ENCODE measurements around the gene PTCSC3. TPM values are rescaled to one million over a fixed set of nuclear protein-coding genes. Genes with fewer than 3 reads are reported as not detected.
"Not testable (repeated sequence)": the region's sequence is repeated elsewhere in the genome, so short reads cannot be mapped to it uniquely, and the experiment has no call there.

The PTCSC3 gene
- total RNA-seq, 2 experiments from 2014 or later = not detected

DNA sequence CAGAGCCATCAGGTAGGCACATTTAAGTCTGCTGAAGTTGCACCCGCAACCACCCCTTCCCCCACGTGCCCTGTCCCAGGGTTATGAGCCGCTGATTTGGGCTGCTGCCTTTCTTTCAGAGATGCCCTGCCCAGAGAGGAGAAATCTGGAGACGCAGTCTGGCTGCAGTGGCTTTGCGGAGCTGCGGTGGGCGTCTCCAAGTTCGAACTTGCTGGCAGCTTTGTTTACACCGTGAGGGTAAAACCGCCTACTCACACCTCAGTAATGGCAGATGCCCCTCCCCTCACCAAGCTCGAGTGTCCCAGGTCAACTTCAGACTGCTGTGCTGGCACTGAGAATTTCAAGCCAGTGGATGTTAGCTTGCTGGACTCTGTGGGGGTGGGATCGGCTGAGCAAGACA, 14.7 kb downstream of the PTCSC3 start:
- Mint-ChIP-seq H3K36me3 (ENCODE audit: low read depth) (no peaks in the 10 kb centered on the region), H3K27me3 (peaks cover 3% of the 10 kb centered on the region), H3K9me3 (no peaks in the 10 kb centered on the region), H3K4me3 (no peak overlapping the region), H3K27ac (no peak overlapping the region), H3K4me1 (no peaks in the 10 kb centered on the region)
- DNase-seq = no peak
- POLR2A ChIA-PET = no interaction called here
- CTCF ChIA-PET = no interaction called here

- Mint-ChIP-seq H3K27ac (no peak overlapping the region), H3K36me3 (ENCODE audit: low read depth) (no peaks in the 10 kb centered on the region), H3K27me3 (no peaks in the 10 kb centered on the region), H3K9me3 (no peaks in the 10 kb centered on the region), H3K4me3 (no peak overlapping the region), H3K4me1 (no peaks in the 10 kb centered on the region)
- POLR2A ChIA-PET = no interaction called here
- no peak for DNase-seq
- CTCF ChIA-PET = no interaction called here
Measured at GRCh38 chr14:36151335-36151734, 25.2 kb downstream of the PTCSC3 start.

- CTCF ChIA-PET = no interaction called here
- POLR2A ChIA-PET = no interaction called here
- Mint-ChIP-seq H3K4me3 (no peak overlapping the region), H3K9me3 (no peaks in the 10 kb centered on the region), H3K27me3 (no peaks in the 10 kb centered on the region), H3K36me3 (ENCODE audit: low read depth) (no peaks in the 10 kb centered on the region), H3K27ac (no peak overlapping the region), H3K4me1 (no peaks in the 10 kb centered on the region)
- DNase-seq = no peak
Measured at GRCh38 chr14:36134038-36134437, 42.5 kb downstream of the PTCSC3 start.

- POLR2A ChIA-PET = no interaction called here
- H3K27me3 Mint-ChIP-seq = peaks cover 1% of the 10 kb centered on the region
- H3K27ac Mint-ChIP-seq = no peak overlapping the region
- CTCF ChIA-PET = no interaction called here
- H3K36me3 Mint-ChIP-seq (ENCODE audit: low read depth) = no peaks in the 10 kb centered on the region
- no peak for DNase-seq
- no peak overlapping the region for H3K4me3 Mint-ChIP-seq
- H3K4me1 Mint-ChIP-seq = no peaks in the 10 kb centered on the region
- H3K9me3 Mint-ChIP-seq = no peaks in the 10 kb centered on the region
Measured at GRCh38 chr14:36132826-36133225, 43.7 kb downstream of the PTCSC3 start.

DNA sequence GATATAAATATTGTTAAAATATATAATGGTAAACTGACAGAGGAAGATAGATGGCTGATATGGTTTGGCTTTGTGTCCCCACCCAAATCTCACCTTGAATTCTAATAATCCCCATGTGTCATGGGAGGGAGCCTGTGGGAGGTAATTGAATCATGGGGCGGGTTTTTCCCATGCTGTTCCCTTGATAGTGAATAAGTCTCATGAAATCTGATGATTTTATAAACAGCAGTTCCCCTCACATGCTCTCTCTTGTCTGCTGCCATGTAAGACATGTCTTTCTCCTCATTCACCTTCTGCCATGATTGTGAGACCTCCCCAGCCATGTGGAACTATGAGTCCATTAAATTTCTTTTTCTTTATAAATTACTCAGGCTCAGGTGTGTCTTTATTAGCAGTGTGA, 46.3 kb downstream of the PTCSC3 start:
- CTCF ChIA-PET = no interaction called here
- no peak for DNase-seq
- H3K4me1 Mint-ChIP-seq = no peaks in the 10 kb centered on the region

DNA sequence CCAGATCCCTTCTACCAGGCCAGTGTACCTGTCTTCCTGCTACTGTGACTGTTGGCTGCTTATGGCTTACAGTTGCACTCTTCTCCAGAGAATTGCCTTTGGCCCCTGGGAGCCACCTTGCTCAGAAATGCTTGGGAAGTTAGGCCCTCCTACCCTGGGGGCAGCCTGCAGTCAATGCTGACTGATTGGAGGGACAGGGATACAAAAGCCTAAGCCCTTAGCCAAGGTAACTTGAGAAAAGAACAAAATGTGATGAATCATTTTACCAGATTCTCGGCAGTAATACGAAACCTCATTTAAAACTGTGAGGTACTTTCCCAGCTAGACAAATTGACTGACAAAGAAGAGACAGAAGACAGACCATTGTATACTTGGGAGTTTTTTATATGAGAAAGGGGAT, 47.3 kb downstream of the PTCSC3 start:
- Mint-ChIP-seq H3K4me3 (no peak overlapping the region), H3K27ac (no peak overlapping the region), H3K9me3 (no peaks in the 10 kb centered on the region), H3K27me3 (peaks cover 4% of the 10 kb centered on the region), H3K36me3 (ENCODE audit: low read depth) (no peaks in the 10 kb centered on the region), H3K4me1 (no peaks in the 10 kb centered on the region)
- ChIA-PET CTCF (no interaction called here), POLR2A (no interaction called here)
- DNase-seq = no peak

More for the DNA sequence above, 46.3 kb downstream of the PTCSC3 start:
- POLR2A ChIA-PET = no interaction called here
- peaks cover 4% of the 10 kb centered on the region for H3K27me3 Mint-ChIP-seq
- no peaks in the 10 kb centered on the region for H3K36me3 Mint-ChIP-seq (ENCODE audit: low read depth)
- H3K27ac Mint-ChIP-seq = no peak overlapping the region
- no peaks in the 10 kb centered on the region for H3K9me3 Mint-ChIP-seq
- no peak overlapping the region for H3K4me3 Mint-ChIP-seq

DNA sequence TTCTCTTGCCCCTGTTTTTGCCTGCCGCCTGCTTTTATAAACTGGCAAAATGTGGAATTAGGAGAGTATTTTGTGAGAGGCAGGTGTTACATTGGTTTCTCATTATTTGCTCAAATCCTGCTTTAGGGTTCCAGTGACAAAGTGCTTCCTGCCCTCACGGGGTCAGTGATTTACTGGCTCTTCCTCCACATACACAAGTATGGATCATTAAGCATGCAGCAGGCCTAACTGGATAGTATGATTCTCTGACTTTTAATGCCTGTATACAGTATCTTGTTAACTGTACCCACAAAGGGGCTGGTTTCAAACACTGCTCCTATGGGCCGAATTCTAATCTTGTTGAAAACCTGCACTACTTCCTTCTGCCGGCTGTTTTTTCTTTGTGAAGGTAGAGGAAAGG, 63.2 kb downstream of the PTCSC3 start:
- no peaks in the 10 kb centered on the region for H3K36me3 Mint-ChIP-seq (ENCODE audit: low read depth)
- no peaks in the 10 kb centered on the region for H3K4me1 Mint-ChIP-seq
- peaks cover 22% of the 10 kb centered on the region for H3K27me3 Mint-ChIP-seq
- ChIA-PET CTCF (no interaction called here), POLR2A (no interaction called here)
- no peaks in the 10 kb centered on the region for H3K9me3 Mint-ChIP-seq
- H3K27ac Mint-ChIP-seq = no peak overlapping the region
- no peak for DNase-seq
- H3K4me3 Mint-ChIP-seq = no peak overlapping the region

DNA sequence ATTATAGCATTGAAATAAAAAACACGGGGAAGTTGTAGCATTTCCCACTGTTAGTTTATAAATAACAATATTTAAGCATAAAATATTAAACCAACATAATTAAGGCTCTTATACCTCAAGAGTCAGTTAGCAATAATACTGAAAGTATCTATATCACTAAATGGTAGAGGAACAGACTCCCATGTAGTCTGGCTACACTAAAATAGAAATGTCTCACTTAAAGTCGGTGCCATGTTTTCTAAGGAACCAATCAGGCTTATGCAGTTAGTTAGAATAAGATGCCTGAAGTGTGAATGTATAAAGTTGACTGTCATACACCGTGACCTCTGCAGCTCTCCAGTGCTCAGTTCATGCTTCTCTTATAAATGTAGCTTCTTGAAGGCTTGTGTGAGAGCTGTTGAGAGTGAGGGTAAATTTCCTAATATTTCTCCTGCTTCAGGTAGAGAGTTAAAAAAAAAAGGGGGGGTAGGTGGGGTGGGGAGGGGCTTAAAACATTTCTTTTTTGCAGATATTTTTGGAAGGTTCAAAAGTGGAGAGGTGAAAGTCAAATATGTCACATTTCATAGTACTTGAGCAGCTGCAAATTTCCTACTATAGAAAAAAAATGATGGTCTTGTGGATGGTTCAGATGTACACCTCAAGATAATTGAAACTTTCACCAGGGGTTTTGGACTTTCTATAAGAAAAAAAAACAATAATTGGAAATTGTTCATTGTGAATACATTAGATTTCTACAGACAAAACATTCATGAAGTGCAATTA, 64.5 kb downstream of the PTCSC3 start:
- H3K9me3 Mint-ChIP-seq = no peaks in the 10 kb centered on the region
- CTCF ChIA-PET = no interaction called here
- H3K4me1 Mint-ChIP-seq = no peaks in the 10 kb centered on the region
- no peak overlapping the region for H3K27ac Mint-ChIP-seq
- DNase-seq = no peak
- POLR2A ChIA-PET = no interaction called here
- H3K4me3 Mint-ChIP-seq = no peak overlapping the region
- no peaks in the 10 kb centered on the region for H3K36me3 Mint-ChIP-seq (ENCODE audit: low read depth)
- peaks cover 26% of the 10 kb centered on the region for H3K27me3 Mint-ChIP-seq

- Mint-ChIP-seq H3K36me3 (ENCODE audit: low read depth) (no peaks in the 10 kb centered on the region), H3K9me3 (no peaks in the 10 kb centered on the region), H3K4me1 (no peaks in the 10 kb centered on the region), H3K27me3 (peaks cover 16% of the 10 kb centered on the region), H3K4me3 (no peak overlapping the region), H3K27ac (no peak overlapping the region)
- POLR2A ChIA-PET = no interaction called here
- CTCF ChIA-PET = no interaction called here
- no peak for DNase-seq
Measured at GRCh38 chr14:36105401-36105800, 71.1 kb downstream of the PTCSC3 start.

DNA sequence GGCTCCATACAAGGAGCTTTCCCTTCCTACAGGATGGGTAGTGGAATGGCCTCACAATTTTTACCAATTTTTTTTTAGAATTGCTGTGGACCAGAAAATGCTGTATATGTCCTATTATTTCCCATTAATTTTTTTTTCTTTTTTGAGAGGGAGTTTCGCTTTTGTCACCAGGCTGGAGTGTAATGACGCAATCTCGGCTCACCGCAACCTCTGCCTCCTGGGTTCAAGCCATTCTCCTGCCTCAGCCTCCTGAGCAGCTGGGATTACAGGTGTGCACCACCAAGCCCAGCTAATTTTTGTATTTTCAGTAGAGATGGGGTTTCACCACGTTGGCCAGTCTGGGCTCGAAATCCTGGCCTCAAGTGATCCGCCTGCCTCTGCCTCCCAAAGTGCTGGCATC, 72.3 kb downstream of the PTCSC3 start:
- POLR2A ChIA-PET; H3K36me3 Mint-ChIP-seq (ENCODE audit: low read depth); DNase-seq; H3K4me1 Mint-ChIP-seq; H3K9me3 Mint-ChIP-seq; H3K4me3 Mint-ChIP-seq; H3K27ac Mint-ChIP-seq; CTCF ChIA-PET: not testable (repeated sequence)
- peaks cover 14% of the 10 kb centered on the region for H3K27me3 Mint-ChIP-seq

DNA sequence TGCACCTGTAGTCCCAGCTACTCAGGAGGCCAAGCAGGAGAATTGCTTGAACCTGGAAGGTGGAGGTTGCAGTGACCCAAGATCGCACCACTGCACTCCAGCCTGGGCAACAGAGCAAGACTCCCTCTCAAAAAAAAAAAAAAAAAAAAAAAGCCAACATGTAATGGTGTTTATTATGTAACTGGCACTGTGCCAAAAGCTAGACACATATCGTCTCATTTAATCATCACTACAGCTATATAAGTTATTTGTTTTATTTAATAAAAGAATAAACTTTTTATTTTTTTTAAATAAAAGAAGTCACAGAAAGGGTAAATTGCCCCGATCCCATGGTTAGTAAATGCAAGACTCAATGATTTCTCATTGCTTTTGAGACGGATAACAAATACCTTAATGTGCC, 76.9 kb downstream of the PTCSC3 start:
- Mint-ChIP-seq H3K27me3 (peaks cover 4% of the 10 kb centered on the region), H3K36me3 (ENCODE audit: low read depth) (no peaks in the 10 kb centered on the region), H3K4me1 (no peaks in the 10 kb centered on the region), H3K4me3 (no peak overlapping the region), H3K9me3 (no peaks in the 10 kb centered on the region), H3K27ac (no peak overlapping the region)
- DNase-seq = no peak
- POLR2A ChIA-PET = no interaction called here
- CTCF ChIA-PET = interaction anchor here (0.6 kb wide), 1 partner anchor 12 kb away, joined by 3 read pairs; no protein-coding TSS in a partner anchor

DNA sequence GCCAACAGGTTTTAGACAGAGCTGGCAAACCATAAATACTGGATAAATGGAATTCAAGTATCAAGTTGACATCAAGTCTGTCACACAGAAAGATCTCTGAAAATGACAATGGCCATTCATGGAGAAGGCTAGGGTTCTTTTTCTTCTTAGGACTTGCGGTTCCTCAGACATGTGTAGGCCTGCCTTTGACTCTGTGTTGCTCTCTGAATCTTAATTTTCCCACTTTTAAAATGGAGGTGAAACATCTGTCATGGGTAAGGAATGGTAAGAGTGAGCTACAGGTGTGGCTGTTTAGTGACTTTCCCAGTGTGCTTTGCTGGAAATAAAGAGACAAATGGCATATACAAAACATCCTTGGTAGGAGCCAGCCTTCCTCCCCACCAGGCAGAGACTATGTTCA, 79.2 kb downstream of the PTCSC3 start:
- Mint-ChIP-seq H3K27me3 (peaks cover 4% of the 10 kb centered on the region), H3K4me3 (no peak overlapping the region)

GRCh38 chr14:36096090-36096489, 80.4 kb downstream of the PTCSC3 start:
- ChIA-PET CTCF (no interaction called here), POLR2A (no interaction called here)
- no peak overlapping the region for H3K27ac Mint-ChIP-seq
- no peaks in the 10 kb centered on the region for H3K36me3 Mint-ChIP-seq (ENCODE audit: low read depth)
- no peak for DNase-seq
- peaks cover 4% of the 10 kb centered on the region for H3K27me3 Mint-ChIP-seq
- no peaks in the 10 kb centered on the region for H3K4me1 Mint-ChIP-seq
- H3K4me3 Mint-ChIP-seq = no peak overlapping the region
- H3K9me3 Mint-ChIP-seq = no peaks in the 10 kb centered on the region

More for the DNA sequence above, 79.2 kb downstream of the PTCSC3 start:
- Mint-ChIP-seq H3K36me3 (ENCODE audit: low read depth) (no peaks in the 10 kb centered on the region), H3K4me1 (no peaks in the 10 kb centered on the region), H3K9me3 (no peaks in the 10 kb centered on the region), H3K27ac (no peak overlapping the region)
- no peak for DNase-seq
- POLR2A ChIA-PET = no interaction called here
- CTCF ChIA-PET = no interaction called here

DNA sequence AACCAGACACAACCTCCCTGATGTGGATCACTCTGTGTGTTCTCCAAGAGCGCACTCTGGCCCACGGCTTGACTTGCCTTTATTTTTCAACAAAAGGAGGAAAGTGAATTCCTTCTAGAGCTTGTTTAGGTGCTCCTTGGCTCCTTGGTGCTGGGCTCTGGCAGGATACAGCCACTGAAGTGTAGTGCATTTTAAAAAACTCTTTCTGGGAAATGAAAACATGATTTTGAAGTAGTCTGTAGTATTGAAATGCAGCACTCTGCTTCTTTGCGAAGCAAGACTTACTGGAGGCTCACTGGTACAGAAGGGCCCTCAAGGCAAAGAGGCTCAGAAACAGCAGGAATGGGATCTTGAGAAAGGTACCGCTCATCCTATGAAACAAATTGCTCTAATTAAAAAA, 81.6 kb downstream of the PTCSC3 start:
- H3K36me3 Mint-ChIP-seq (ENCODE audit: low read depth) = no peaks in the 10 kb centered on the region
- ChIA-PET CTCF (no interaction called here), POLR2A (no interaction called here)
- H3K27me3 Mint-ChIP-seq = peaks cover under 1% of the 10 kb centered on the region
- H3K27ac Mint-ChIP-seq = no peak overlapping the region
- H3K9me3 Mint-ChIP-seq = no peaks in the 10 kb centered on the region
- H3K4me1 Mint-ChIP-seq = no peaks in the 10 kb centered on the region
- H3K4me3 Mint-ChIP-seq = no peak overlapping the region
- DNase-seq = no peak
